ENCODE data around the gene PRKG1. TPM values are rescaled to one million over a fixed set of nuclear protein-coding genes. Genes with fewer than 3 reads are reported as not detected.

The PRKG1 gene
- total RNA-seq, 1 experiment from 2014 or later = 10.4 TPM

DNA sequence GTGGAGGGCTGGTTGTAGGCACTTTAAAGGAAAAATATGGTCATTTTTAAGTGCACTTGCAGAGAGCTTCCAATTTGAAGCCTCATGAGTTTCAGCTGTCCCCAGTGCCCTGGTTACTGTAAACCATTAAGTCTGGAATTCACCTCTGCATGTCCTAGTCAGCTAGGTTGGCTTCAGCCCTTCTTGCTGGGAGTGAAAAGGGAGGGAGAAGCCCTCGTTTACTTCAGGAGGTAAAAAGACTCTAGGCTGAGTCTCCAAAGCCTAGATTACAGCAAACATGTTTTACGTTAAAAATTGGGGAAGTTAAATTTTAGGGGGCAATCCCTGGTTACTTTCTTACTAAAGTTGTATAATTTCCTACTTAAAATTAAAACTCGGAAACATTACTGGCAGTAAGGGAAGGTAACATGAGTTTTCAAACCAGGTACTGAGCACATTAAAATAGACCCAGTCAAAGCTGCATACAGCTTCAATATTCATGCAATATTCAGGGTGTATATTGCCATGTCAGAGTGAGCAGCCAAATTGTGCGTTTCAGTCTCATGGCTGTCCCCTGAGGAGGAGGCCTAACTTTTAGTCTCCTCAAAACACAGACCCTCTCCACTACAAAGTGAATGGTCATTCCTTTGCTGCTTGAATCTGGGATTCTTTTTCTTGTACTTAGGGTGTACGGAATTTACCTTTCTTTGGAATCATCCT, 156.7 kb downstream of the PRKG1 start:
- Mint-ChIP-seq H3K27ac (no peak overlapping the region), H3K4me1 (peaks cover 13 to 22% of the 10 kb centered on the region in 2 experiments), H3K36me3 (ENCODE audit: insufficient read depth in 1 of 3, low read depth in 3 of 3) (no peaks in the 10 kb centered on the region), H3K27me3 (ENCODE audit: low read depth) (no peaks in the 10 kb centered on the region; the same call in 1 of the 2 replicates), H3K4me3 (no peak overlapping the region), H3K9me3 (no peaks in the 10 kb centered on the region)
- Histone ChIP-seq H3K9me3 (ENCODE audit: control insufficient read depth, low read depth, low read length) (no peaks in the 10 kb centered on the region), H2BK120ac (ENCODE audit: low read depth, low read length, poor library complexity, severe bottlenecking) (no peak overlapping the region), H2BK12ac (ENCODE audit: insufficient read length, low read depth, low read length) (no peak overlapping the region), H3K27ac (ENCODE audit: insufficient read length, low read depth, low read length) (no peak overlapping the region), H4K8ac (replicated peaks; ENCODE audit: insufficient read length, low read depth, low read length) (no peak overlapping the region), H3K23me2 (ENCODE audit: insufficient read length, low read depth, low read length, poor library complexity, severe bottlenecking) (no peaks in the 10 kb centered on the region), H4K91ac (ENCODE audit: insufficient read length, low read depth, low read length) (no peak overlapping the region), H2BK15ac (ENCODE audit: low read depth, low read length) (no peak overlapping the region), H4K20me1 (ENCODE audit: control insufficient read depth, insufficient read depth, insufficient read length) (no peaks in the 10 kb centered on the region), H2AFZ (ENCODE audit: low read length) (no peak overlapping the region), H2BK20ac (ENCODE audit: low read depth, low read length, poor library complexity, severe bottlenecking) (no peak overlapping the region), H3K18ac (ENCODE audit: insufficient read length, low read depth, low read length) (no peak overlapping the region), H3K4me2 (ENCODE audit: insufficient read depth, insufficient read length, low read length) (no peak overlapping the region), H4K5ac (ENCODE audit: insufficient read length, low read depth, low read length) (no peak overlapping the region), H3K14ac (ENCODE audit: insufficient read depth, low read length) (no peak overlapping the region), H2AK5ac (ENCODE audit: insufficient read length, low read length) (no peak overlapping the region), H3K4me1 (ENCODE audit: insufficient read depth, low read length) (peaks cover 4% of the 10 kb centered on the region; the same call in 1 of the 2 replicates), H3T11ph (ENCODE audit: low read length) (no peak overlapping the region), H3K23ac (ENCODE audit: insufficient read length, low read depth, low read length) (no peak overlapping the region), H3K9ac (ENCODE audit: extremely low read depth, insufficient read length, low read length) (no peak overlapping the region), H2BK5ac (ENCODE audit: insufficient read length, low read length) (no peak overlapping the region), H3K4ac (ENCODE audit: low read depth, low read length) (no peak overlapping the region), H3K79me2 (ENCODE audit: insufficient read depth, low read length) (no peaks in the 10 kb centered on the region), H3K79me1 (ENCODE audit: insufficient read depth, low read depth, low read length, poor library complexity, severe bottlenecking) (no peaks in the 10 kb centered on the region), H3K27me3 (ENCODE audit: insufficient read depth, low read length) (no peaks in the 10 kb centered on the region), H3K56ac (ENCODE audit: insufficient read length, low read depth, low read length) (no peak overlapping the region)
- TF ChIP-seq, protein P1, sequence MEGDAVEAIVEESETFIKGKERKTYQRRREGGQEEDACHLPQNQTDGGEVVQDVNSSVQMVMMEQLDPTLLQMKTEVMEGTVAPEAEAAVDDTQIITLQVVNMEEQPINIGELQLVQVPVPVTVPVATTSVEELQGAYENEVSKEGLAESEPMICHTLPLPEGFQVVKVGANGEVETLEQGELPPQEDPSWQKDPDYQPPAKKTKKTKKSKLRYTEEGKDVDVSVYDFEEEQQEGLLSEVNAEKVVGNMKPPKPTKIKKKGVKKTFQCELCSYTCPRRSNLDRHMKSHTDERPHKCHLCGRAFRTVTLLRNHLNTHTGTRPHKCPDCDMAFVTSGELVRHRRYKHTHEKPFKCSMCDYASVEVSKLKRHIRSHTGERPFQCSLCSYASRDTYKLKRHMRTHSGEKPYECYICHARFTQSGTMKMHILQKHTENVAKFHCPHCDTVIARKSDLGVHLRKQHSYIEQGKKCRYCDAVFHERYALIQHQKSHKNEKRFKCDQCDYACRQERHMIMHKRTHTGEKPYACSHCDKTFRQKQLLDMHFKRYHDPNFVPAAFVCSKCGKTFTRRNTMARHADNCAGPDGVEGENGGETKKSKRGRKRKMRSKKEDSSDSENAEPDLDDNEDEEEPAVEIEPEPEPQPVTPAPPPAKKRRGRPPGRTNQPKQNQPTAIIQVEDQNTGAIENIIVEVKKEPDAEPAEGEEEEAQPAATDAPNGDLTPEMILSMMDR (conservative IDR thresholded peaks at IDR 0.05) = no peak
- no CpG with 5 or more reads among the region's 5 CpGs for WGBS (ENCODE audit: extremely low coverage, insufficient read length, low lambda C conversion rate)
- DNase-seq = no peak

All from H9 (cell line).